Small intestine (tissue), 7 donors: ENCODE results near the gene INSM1. TPM values are rescaled to one million over a fixed set of nuclear protein-coding genes. Genes with fewer than 3 reads are reported as not detected.
"Not testable (repeated sequence)": the region's sequence is repeated elsewhere in the genome, so short reads cannot be mapped to it uniquely, and the experiment has no call there.

ENCODE experiments used
- DNase-seq, 2 donors: peaks; one replicate each; pipeline versions ENCODE4 v3.0.0 to v3.0.0-alpha.2; 2013
- FAIRE-seq: peaks from 2 replicates; lab custom pipeline; 2012; peaks lifted over from hg19 to GRCh38; lab: Jason Lieb, UNC
- H3K27ac ChIP-seq, 3 donors: one replicate each; pipeline ENCODE4 v1.5.1; 2013; ENCODE audit warnings: low read length in 2 of 3, mild to moderate bottlenecking in 2 of 3, control low read depth in 1 of 3, inconsistent platforms in 1 of 3, low read depth in 1 of 3, moderate library complexity in 1 of 3
- H3K27me3 ChIP-seq, 3 donors: one replicate each; pipeline ENCODE4 v1.6.1; 2013; ENCODE audit warnings: low read length in 3 of 3, inconsistent platforms in 1 of 3; ENCODE audit not compliant: control insufficient read depth in 3 of 3, insufficient read depth in 3 of 3
- H3K36me3 ChIP-seq, 3 donors: one replicate each; pipeline ENCODE4 v1.6.1; 2013; ENCODE audit warnings: low read length in 3 of 3, inconsistent platforms in 1 of 3, low read depth in 1 of 3, mild to moderate bottlenecking in 1 of 3, moderate library complexity in 1 of 3; ENCODE audit not compliant: control insufficient read depth in 3 of 3, insufficient read depth in 2 of 3
- H3K4me1 ChIP-seq, 3 donors: one replicate each; pipeline ENCODE4 v1.6.1; 2013; ENCODE audit warnings: low read length in 2 of 3, inconsistent platforms in 1 of 3, low read depth in 1 of 3, mild to moderate bottlenecking in 1 of 3, moderate library complexity in 1 of 3; ENCODE audit not compliant: control insufficient read depth in 3 of 3, insufficient read depth in 2 of 3
- H3K4me3 ChIP-seq, 3 donors: one replicate each; pipeline ENCODE4 v1.5.1; 2013; ENCODE audit warnings: low read length in 3 of 3, control low read depth in 1 of 3, inconsistent platforms in 1 of 3, low read depth in 1 of 3, mild to moderate bottlenecking in 1 of 3, moderate library complexity in 1 of 3
- H3K9me3 ChIP-seq, 2 donors: one replicate each; pipeline ENCODE4 v1.6.1; 2013; ENCODE audit warnings: low read depth in 1 of 2, low read length in 1 of 2; ENCODE audit not compliant: control insufficient read depth in 2 of 2, insufficient read depth in 1 of 2
- WGBS, 3 donors: extraction: QIAGEN DNeasy Blood & Tissue Kit; methylation state at CpG; one replicate each; pipeline ENCODE4 v1.1.7; 2013; 5-methylcytosine and 5-hydroxymethylcytosine counted together
- polyA plus RNA-seq, 4 donors: library from polyadenylated mRNA; stranded (reverse) in 3 of 4; unstranded in 1 of 4; fragments of 200-250 nt in 3 of 4; fragments of 120-200 nt in 1 of 4; gene quantifications; one replicate each; pipeline versions ENCODE4 v1.2.1 to v1.2.3, GENCODE V29; 2013
- donor health status: healthy with polysubstance abuse.
- donor health status: control.
- donor health status: control.
- donor health status: Bipolar disorder and iron deficiency.
- donor health status: healthy.

INSM1 gene
- polyA plus RNA-seq, 4 donors: 1.3 to 8.6 (median 2.5) TPM

DNA sequence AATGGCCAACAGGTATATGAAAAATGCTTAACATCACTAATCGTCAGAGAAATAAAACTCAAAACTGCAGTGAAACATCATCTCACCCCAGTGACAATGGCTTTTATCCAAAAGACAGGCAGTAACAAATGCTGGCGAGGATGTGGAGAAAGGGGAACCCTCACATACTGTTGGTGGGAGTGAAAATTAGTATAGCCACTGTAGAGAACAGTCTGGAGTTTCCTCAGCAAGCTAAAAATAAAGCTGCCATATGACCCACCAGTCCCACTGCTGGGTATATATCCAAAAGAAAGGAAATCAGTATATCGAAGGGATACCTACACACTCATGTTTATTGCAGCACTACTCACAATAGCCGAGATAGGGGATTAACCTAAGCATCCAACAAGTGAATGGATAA, 23.4 kb upstream of the INSM1 start:
- no peak for DNase-seq
- Histone ChIP-seq H3K4me3 (no peak overlapping the region), H3K36me3 (no peaks in the 10 kb centered on the region), H3K27me3 (no peaks in the 10 kb centered on the region), H3K4me1 (no peaks in the 10 kb centered on the region), H3K9me3 (peaks cover 0 to 2% of the 10 kb centered on the region in 2 donors), H3K27ac (no peak overlapping the region)
- WGBS, 3 donors: 79 to 87% (median 85%) methylated on average over 4 of the region's 4 CpGs
- no peak for FAIRE-seq

DNA sequence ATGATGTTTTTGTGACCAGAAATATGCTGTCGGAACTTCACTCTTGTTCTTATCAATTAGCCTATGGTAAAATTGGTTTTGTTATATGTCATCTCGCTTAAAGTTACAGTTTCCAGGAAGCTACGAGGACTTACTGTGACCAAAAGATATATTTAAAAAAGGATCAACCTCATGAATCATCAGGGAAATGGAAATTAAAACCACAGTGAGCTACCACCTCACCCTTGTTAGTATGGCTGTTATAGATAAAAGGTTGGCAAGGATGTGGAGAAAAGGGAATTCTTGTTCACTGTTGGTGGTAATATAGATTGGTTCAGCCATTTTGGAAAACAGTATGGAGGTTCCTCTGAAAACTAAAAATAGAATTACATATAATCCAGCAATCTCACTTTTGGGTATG, 14.3 kb upstream of the INSM1 start:
- no peaks in the 10 kb centered on the region for H3K4me1 ChIP-seq
- no peaks in the 10 kb centered on the region for H3K27me3 ChIP-seq
- DNase-seq (no peak), FAIRE-seq (no peak)
- H3K27ac ChIP-seq: no peak overlapping the region
- H3K36me3 ChIP-seq: no peaks in the 10 kb centered on the region
- H3K9me3 ChIP-seq: peaks cover 0 to 8% of the 10 kb centered on the region in 2 donors
- H3K4me3 ChIP-seq: no peak overlapping the region
- 59 to 73% (median 72%) methylated on average over 3 of the region's 3 CpGs for WGBS, 3 donors

DNA sequence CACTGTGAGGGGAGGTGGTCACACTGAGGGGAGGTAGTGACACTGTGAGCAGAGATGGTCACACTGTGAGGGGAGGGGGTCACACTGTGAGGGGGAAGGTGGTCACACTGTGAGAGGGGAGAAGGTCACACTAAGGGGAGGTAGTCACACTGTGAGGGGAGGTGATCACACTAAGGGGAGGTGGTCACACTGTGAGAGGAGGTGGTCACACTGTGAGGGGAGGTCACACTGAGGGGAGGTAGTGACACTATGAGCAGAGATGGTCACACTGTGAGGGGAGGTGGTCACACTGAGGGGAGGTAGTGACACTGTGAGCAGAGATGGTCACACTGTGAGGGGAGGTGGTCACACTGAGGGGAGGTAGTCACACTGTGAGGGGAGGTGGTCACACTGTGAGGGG, 12.4 kb upstream of the INSM1 start:
- not testable (repeated sequence) for DNase-seq, H3K4me3 ChIP-seq, H3K36me3 ChIP-seq, H3K4me1 ChIP-seq, H3K27ac ChIP-seq, H3K9me3 ChIP-seq, FAIRE-seq, H3K27me3 ChIP-seq

DNA sequence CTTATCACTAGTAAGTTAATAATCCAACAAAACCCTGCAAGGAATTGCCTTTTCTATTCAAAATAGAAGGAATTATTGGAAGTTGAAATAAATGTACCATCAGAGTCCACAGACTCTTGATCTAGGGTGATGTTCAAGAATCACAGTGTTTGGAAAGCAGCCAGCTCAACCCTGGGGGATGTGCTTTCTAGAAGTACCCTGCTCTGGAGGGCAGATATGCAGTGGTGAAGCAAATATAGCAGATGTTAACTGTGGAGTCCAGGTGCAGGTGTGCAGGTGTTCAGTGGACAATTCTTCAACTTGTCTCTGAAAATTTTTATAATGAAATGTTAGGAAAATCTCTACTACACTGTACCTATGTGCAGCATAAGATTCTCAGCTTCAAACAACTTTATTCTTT, 9.1 kb upstream of the INSM1 start:
- peaks cover 0 to 5% of the 10 kb centered on the region in 2 donors for H3K9me3 ChIP-seq
- H3K27me3 ChIP-seq: peaks cover 2 to 30% (median 13%) of the 10 kb centered on the region in 3 donors
- FAIRE-seq (no peak), DNase-seq (no peak)
- H3K27ac ChIP-seq: no peak overlapping the region
- H3K4me3 ChIP-seq: no peak overlapping the region
- H3K36me3 ChIP-seq: no peaks in the 10 kb centered on the region
- H3K4me1 ChIP-seq: no peaks in the 10 kb centered on the region

DNA sequence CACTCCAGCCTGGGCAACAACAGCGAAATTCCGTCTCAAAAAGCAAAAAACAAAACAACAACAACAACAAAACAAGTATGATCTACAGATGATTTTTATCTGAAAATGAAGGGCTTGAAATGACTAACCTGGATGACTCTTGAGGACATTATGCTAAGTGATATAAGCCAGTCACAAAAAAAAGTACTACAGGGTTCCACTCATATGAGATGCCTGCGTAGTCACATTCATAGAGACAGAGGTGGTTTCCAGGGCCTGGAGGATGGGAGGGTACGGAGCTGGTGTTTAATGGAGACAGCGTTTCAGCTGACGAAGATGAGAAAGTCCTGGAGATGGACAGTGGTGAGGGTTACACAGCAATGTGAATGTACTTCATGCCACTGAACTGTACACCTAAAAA, 8.3 kb upstream of the INSM1 start:
- FAIRE-seq: no peak
- WGBS, 3 donors: 78 to 80% (median 78%) methylated on average over 6 of the region's 6 CpGs

DNA sequence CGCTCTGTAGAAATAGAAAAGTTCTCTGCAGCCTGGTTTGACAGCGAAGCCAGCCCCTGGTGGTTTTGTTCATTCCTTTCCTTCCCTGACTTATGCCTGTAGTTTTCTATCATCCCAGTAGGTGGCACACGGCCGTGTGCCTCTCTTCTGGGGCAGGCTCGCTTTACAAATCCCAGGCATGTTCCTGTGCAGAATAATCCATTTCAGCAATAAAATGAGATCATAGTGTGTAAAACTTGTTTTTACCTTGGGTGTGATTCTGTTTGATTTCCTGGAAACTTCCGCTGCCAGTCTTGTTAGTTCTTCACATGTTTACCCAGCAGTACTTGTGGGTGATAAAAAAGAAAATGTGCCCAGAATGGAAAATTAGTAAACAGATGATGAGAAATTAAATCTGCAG, 7.4 kb upstream of the INSM1 start:
- no peak overlapping the region for H3K27ac ChIP-seq
- H3K9me3 ChIP-seq: no peaks in the 10 kb centered on the region
- no peak overlapping the region for H3K4me3 ChIP-seq
- DNase-seq (peak; percentile 67 to 81), FAIRE-seq (no peak)
- no peaks in the 10 kb centered on the region for H3K4me1 ChIP-seq
- no peaks in the 10 kb centered on the region for H3K36me3 ChIP-seq
- H3K27me3 ChIP-seq: peaks cover 12 to 46% (median 26%) of the 10 kb centered on the region in 3 donors
- WGBS, 3 donors: 1% methylated on average over 6 of the region's 6 CpGs

More for the DNA sequence above, 8.3 kb upstream of the INSM1 start:
- H3K27me3 ChIP-seq: peaks cover 10 to 37% (median 19%) of the 10 kb centered on the region in 3 donors
- H3K4me1 ChIP-seq: no peaks in the 10 kb centered on the region
- H3K27ac ChIP-seq: no peak overlapping the region
- no peak for DNase-seq
- H3K4me3 ChIP-seq: no peak overlapping the region
- H3K36me3 ChIP-seq: no peaks in the 10 kb centered on the region
- H3K9me3 ChIP-seq: peaks cover 0 to 3% of the 10 kb centered on the region in 2 donors

DNA sequence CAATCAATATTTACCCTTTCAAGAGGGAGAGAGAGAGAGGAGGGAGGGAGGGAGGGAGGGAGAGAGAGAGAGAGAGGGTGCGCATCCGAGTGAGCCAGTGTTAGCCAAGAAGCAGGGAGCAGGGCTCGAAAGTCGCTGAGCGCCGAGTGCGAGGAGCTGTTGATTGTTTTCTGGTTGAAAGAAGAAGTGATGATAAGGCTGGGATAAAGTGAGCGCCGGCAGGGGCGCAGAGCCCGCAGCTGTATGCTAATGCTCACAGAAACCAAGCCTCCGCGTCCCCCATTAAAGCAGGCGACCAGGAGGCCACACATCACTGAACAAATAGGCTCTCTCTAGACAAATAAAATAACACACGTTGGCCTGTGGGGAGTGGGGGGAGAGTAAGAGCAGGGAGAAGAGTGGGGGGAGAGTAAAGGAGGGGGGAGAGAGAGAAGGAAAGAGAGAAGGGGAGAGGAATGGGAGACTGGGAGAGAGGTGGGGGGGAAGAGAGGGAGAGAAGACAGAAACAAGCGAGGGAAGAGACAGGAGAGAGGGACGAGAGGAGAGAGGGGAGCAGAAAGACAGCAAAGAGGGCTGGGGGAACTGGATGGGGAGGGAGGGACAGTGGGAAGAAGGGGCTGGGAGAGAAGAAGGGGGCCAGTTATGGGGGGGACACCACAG, 5.0 kb upstream of the INSM1 start:
- FAIRE-seq: no peak
- Histone ChIP-seq H3K9me3 (no peaks in the 10 kb centered on the region), H3K36me3 (no peaks in the 10 kb centered on the region), H3K27me3 (peaks cover 16 to 64% (median 32%) of the 10 kb centered on the region in 3 donors), H3K4me3 (no peak overlapping the region), H3K27ac (no peak overlapping the region), H3K4me1 (peaks cover 0 to 4% (median 2%) of the 10 kb centered on the region in 3 donors)
- 2 to 4% (median 3%) methylated on average over 17 of the region's 17 CpGs for WGBS, 3 donors
- DNase-seq: peak in 1 of 2 donors; percentile 48

DNA sequence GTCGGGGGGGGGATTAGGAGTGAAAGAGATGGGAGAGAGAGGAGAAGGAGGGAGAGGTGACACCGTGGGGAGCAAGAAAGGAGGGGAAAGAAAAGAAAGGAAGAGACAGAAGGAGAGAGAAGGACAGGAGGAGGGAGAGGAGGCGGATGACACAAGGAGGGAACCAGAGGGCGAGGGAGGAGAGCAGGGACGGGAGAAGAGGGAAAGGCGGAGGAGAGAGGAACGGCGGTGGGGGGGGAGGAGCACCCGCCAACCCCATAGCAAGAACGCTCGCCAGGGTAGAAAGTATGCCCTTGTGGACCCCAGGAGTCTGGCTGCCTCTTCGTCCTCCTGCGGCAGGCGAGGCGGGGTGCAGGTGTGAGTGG, 4.5 kb upstream of the INSM1 start:
- DNase-seq: no peak
- Histone ChIP-seq H3K9me3 (no peaks in the 10 kb centered on the region), H3K27ac (no peak overlapping the region), H3K4me1 (peaks cover 0 to 4% (median 2%) of the 10 kb centered on the region in 3 donors), H3K27me3 (peaks cover 21 to 64% (median 32%) of the 10 kb centered on the region in 3 donors), H3K36me3 (no peaks in the 10 kb centered on the region), H3K4me3 (no peak overlapping the region)
- 2 to 8% (median 4%) methylated on average over 15 of the region's 15 CpGs for WGBS, 3 donors
- FAIRE-seq: no peak
